Mesenchymal stem cell (in vitro differentiated cells and primary cell): ENCODE data around the gene HNRNPH2.

ENCODE experiments used
- DNase-seq: peaks from one replicate; pipeline ENCODE4 v3.0.0-alpha.2; 2013
- H2AFZ ChIP-seq: one replicate; pipeline ENCODE4 v1.6.1; 2013; ENCODE audit warnings: low read depth, mild to moderate bottlenecking, control low read depth, inconsistent platforms, low read length, moderate library complexity
- H2AK5ac ChIP-seq: 2 replicates; pipeline ENCODE4 v1.6.1; 2013; ENCODE audit warnings: low read length, moderate library complexity, mild to moderate bottlenecking, inconsistent platforms; ENCODE audit not compliant: severe bottlenecking
- H2BK120ac ChIP-seq: one replicate; pipeline ENCODE4 v1.6.1; 2013; ENCODE audit warnings: low read depth, mild to moderate bottlenecking, inconsistent platforms, low read length, moderate library complexity
- H2BK12ac ChIP-seq, 2 experiments: one replicate each; pipeline ENCODE4 v1.6.1; 2013; ENCODE audit warnings: inconsistent platforms in 2 of 2, low read length in 2 of 2, mild to moderate bottlenecking in 2 of 2, moderate library complexity in 2 of 2, control low read depth in 1 of 2
- H2BK15ac ChIP-seq: one replicate; pipeline ENCODE4 v1.6.1; 2013; ENCODE audit warnings: mild to moderate bottlenecking, low read depth, inconsistent platforms; ENCODE audit not compliant: poor library complexity, severe bottlenecking
- H2BK5ac ChIP-seq: 2 replicates; pipeline ENCODE4 v1.6.1; 2013; ENCODE audit warnings: low read depth, mild to moderate bottlenecking, low read length, control low read depth, inconsistent platforms; ENCODE audit not compliant: poor library complexity, severe bottlenecking
- H3K14ac ChIP-seq, 2 experiments: one replicate each; pipeline ENCODE4 v1.6.1; 2013; ENCODE audit warnings: inconsistent platforms in 2 of 2, low read length in 2 of 2, control low read depth in 1 of 2, mild to moderate bottlenecking in 1 of 2, moderate library complexity in 1 of 2
- H3K18ac ChIP-seq, 2 experiments: one replicate each; pipeline ENCODE4 v1.6.1; 2013; ENCODE audit warnings: inconsistent platforms in 2 of 2, low read length in 2 of 2, control low read depth in 1 of 2, low read depth in 1 of 2, mild to moderate bottlenecking in 1 of 2
- H3K23ac ChIP-seq, 2 experiments: one replicate each; pipeline ENCODE4 v1.6.1; 2013; ENCODE audit warnings: inconsistent platforms in 2 of 2, low read length in 2 of 2, mild to moderate bottlenecking in 2 of 2, moderate library complexity in 2 of 2, control low read depth in 1 of 2
- H3K27ac ChIP-seq: 2 replicates; pipeline ENCODE4 v1.5.1; 2013; ENCODE audit warnings: mild to moderate bottlenecking, moderate library complexity, low read length, control low read depth, inconsistent platforms; ENCODE audit not compliant: poor library complexity, severe bottlenecking
- H3K27me3 ChIP-seq, 2 experiments: 2 replicates each; pipeline versions ENCODE4 v1.6.1 to v1.7.0; 2013; ENCODE audit warnings: low read length in 2 of 2, mild to moderate bottlenecking in 2 of 2, moderate library complexity in 2 of 2, control low read depth in 1 of 2, inconsistent platforms in 1 of 2; ENCODE audit not compliant: control insufficient read depth in 1 of 2, insufficient read depth in 1 of 2
- H3K36me3 ChIP-seq, 2 experiments: 2 replicates each; pipeline versions ENCODE4 v1.6.1 to v1.7.0; 2013; ENCODE audit warnings: low read length in 2 of 2, control low read depth in 1 of 2, inconsistent platforms in 1 of 2, low read depth in 1 of 2, mild to moderate bottlenecking in 1 of 2; ENCODE audit not compliant: insufficient read depth in 2 of 2, control insufficient read depth in 1 of 2
- H3K4ac ChIP-seq, 2 experiments: one replicate each; pipeline ENCODE4 v1.6.1; 2013; ENCODE audit warnings: inconsistent platforms in 2 of 2, low read length in 2 of 2, mild to moderate bottlenecking in 2 of 2, moderate library complexity in 2 of 2, control low read depth in 1 of 2, low read depth in 1 of 2
- H3K4me1 ChIP-seq: 2 replicates; pipeline ENCODE4 v1.6.1; 2013; ENCODE audit warnings: low read depth, low read length, control low read depth; ENCODE audit not compliant: control insufficient read depth, insufficient read depth
- H3K4me2 ChIP-seq: 2 replicates; pipeline ENCODE4 v1.6.1; 2013; ENCODE audit warnings: low read length, mild to moderate bottlenecking, inconsistent platforms; ENCODE audit not compliant: poor library complexity, severe bottlenecking
- H3K4me3 ChIP-seq, 2 experiments: 2 replicates each; pipeline versions ENCODE4 v1.5.1 to v1.7.0; 2013; ENCODE audit warnings: low read length in 2 of 2, mild to moderate bottlenecking in 2 of 2, control low read depth in 1 of 2, low read depth in 1 of 2; ENCODE audit not compliant: insufficient read depth in 1 of 2
- H3K79me1 ChIP-seq: replicated peaks from 2 replicates; pipeline ENCODE4 v1.6.1; 2013; ENCODE audit warnings: mild to moderate bottlenecking, control low read depth, low read length, inconsistent platforms; ENCODE audit not compliant: poor library complexity, severe bottlenecking
- H3K9ac ChIP-seq: 2 replicates; pipeline ENCODE4 v1.7.0; 2013; ENCODE audit warnings: mild to moderate bottlenecking, low read length, moderate library complexity
- H3K9me3 ChIP-seq: 2 replicates; pipeline ENCODE4 v1.7.0; 2013; ENCODE audit warnings: mild to moderate bottlenecking, low read length; ENCODE audit not compliant: control insufficient read depth
- H4K8ac ChIP-seq: one replicate; pipeline ENCODE4 v1.6.1; 2013; ENCODE audit warnings: inconsistent platforms, mild to moderate bottlenecking, low read length, moderate library complexity
- H4K91ac ChIP-seq: one replicate; pipeline ENCODE4 v1.6.1; 2013; ENCODE audit warnings: mild to moderate bottlenecking, low read length, inconsistent platforms
- WGBS: methylation state at CpG from one replicate; pipeline ENCODE4 v1.1.7; 2013; ENCODE audit warnings: mixed read lengths; 5-methylcytosine and 5-hydroxymethylcytosine counted together

The HNRNPH2 gene

DNA sequence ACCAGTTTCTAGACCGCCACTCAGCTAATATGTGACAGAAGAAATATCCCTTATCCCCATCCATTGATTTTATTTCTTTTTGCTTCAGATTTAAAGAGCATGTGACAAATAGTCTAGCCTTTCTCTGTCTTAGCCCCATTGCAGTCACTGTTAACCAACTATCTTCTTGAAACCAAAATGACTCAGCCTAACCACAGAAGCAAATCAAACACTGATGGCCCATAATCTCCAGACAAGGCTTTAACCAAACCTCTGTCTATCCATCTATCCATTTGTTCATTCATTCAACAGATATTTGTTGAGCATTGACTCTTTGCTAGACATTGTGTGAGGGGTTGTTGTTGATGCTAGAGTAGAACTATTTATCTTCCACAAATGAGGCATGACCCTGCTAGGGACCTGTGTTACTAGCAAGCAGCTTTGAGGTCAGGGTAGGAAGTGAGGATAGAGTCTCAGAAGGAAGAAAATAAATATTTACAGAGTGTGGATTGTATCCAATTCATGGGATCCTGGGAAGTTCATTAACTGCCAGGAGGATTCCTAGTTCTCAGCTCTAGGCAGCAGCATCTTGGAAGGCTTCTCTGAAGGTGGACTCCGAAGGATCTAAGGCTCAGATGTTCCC, 22.5 kb downstream of the HNRNPH2 start:
- Histone ChIP-seq H2BK15ac (no peak overlapping the region), H2AFZ (no peak overlapping the region), H3K4me2 (no peak overlapping the region), H3K4ac (no peak overlapping the region), H3K27ac (no peak overlapping the region), H4K8ac (no peak overlapping the region), H3K9me3 (peaks cover 12% of the 10 kb centered on the region), H3K4me1 (no peaks in the 10 kb centered on the region), H3K27me3 (no peaks in the 10 kb centered on the region), H4K91ac (no peak overlapping the region), H3K9ac (peak overlapping the region; percentile 21), H3K4me3 (no peak overlapping the region), H3K79me1 (peaks cover 3% of the 10 kb centered on the region), H3K14ac (no peak overlapping the region), H3K23ac (no peak overlapping the region), H2BK120ac (no peak overlapping the region), H3K18ac (no peak overlapping the region), H2AK5ac (no peak overlapping the region), H3K36me3 (peaks cover 7 to 23% of the 10 kb centered on the region in 2 experiments), H2BK12ac (no peak overlapping the region), H2BK5ac (no peak overlapping the region)
- DNase-seq, result peak; percentile 72
- WGBS, result 90% methylated on average over 2 of the region's 2 CpGs

DNA sequence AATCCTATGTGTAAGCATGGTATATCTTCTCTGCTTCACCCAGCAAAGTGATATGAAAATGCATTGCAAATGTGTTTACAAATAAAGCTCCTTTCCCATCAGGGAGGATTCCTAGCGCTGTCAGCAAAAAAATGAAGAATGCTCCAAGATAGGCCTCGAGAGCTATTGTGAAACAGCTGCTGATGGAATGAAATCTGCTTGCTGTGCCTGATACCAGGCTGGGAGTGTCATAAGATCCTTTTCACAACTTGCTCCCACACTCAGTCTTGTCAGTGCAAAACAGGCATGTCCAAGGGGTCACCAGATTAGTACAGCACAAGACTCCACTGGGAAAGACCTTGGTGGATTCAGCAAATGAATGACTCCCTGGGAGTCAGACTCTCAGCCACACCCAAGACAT, 34.1 kb downstream of the HNRNPH2 start:
- Histone ChIP-seq H3K36me3 (peaks cover 15 to 36% of the 10 kb centered on the region in 2 experiments), H2AFZ (no peak overlapping the region), H3K4me2 (no peak overlapping the region), H3K27me3 (no peaks in the 10 kb centered on the region), H2BK120ac (no peak overlapping the region), H3K4me3 (no peak overlapping the region), H3K4ac (no peak overlapping the region), H3K9me3 (no peaks in the 10 kb centered on the region), H2BK12ac (no peak overlapping the region), H4K8ac (no peak overlapping the region), H3K9ac (no peak overlapping the region), H2AK5ac (no peak overlapping the region), H3K18ac (no peak overlapping the region), H3K23ac (no peak overlapping the region), H3K79me1 (peaks cover 4% of the 10 kb centered on the region), H3K14ac (no peak overlapping the region), H2BK5ac (no peak overlapping the region), H3K4me1 (no peaks in the 10 kb centered on the region), H2BK15ac (no peak overlapping the region), H3K27ac (no peak overlapping the region), H4K91ac (no peak overlapping the region)
- WGBS, result 64% methylated on average over 2 of the region's 2 CpGs
- DNase-seq, result peak; percentile 21

DNA sequence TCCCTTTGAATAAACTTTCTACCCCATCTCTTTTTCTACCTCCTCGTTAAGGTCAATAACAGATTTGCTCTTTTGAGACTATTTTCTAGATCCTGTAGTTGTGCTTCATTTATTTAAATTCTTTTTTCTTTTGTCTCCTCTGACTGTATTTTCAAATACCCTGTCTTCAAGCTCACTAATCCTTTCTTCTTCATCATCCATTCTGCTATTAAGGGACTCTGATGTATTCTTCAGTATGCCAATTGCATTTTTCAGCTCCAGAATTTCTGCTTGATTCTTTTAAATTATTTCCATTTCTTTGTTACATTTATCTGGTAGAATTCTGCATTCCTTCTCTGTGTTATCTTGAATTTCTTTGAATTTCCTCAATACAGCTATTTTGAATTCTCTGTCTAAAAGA, 41.3 kb downstream of the HNRNPH2 start:
- H3K9me3 ChIP-seq, result no peaks in the 10 kb centered on the region
- H3K27me3 ChIP-seq, result no peaks in the 10 kb centered on the region
- no peak for DNase-seq
- no peak overlapping the region for H4K8ac ChIP-seq
- H3K23ac ChIP-seq, result no peak overlapping the region
- H3K27ac ChIP-seq, result no peak overlapping the region
- H2BK15ac ChIP-seq, result no peak overlapping the region
- H3K36me3 ChIP-seq, result peaks cover 0 to 11% of the 10 kb centered on the region in 2 experiments
- H2AK5ac ChIP-seq, result no peak overlapping the region
- H3K9ac ChIP-seq, result no peak overlapping the region
- no CpG with 5 or more reads among the region's 1 CpG for WGBS
- no peak overlapping the region for H2AFZ ChIP-seq
- no peak overlapping the region for H3K4me2 ChIP-seq
- H2BK5ac ChIP-seq, result no peak overlapping the region
- H3K4ac ChIP-seq, result no peak overlapping the region
- peaks cover 6% of the 10 kb centered on the region for H3K4me1 ChIP-seq
- H2BK12ac ChIP-seq, result no peak overlapping the region
- no peak overlapping the region for H3K14ac ChIP-seq
- H2BK120ac ChIP-seq, result no peak overlapping the region
- H3K4me3 ChIP-seq, result no peak overlapping the region
- H3K18ac ChIP-seq, result no peak overlapping the region
- H4K91ac ChIP-seq, result no peak overlapping the region
- peaks cover 1% of the 10 kb centered on the region for H3K79me1 ChIP-seq

DNA sequence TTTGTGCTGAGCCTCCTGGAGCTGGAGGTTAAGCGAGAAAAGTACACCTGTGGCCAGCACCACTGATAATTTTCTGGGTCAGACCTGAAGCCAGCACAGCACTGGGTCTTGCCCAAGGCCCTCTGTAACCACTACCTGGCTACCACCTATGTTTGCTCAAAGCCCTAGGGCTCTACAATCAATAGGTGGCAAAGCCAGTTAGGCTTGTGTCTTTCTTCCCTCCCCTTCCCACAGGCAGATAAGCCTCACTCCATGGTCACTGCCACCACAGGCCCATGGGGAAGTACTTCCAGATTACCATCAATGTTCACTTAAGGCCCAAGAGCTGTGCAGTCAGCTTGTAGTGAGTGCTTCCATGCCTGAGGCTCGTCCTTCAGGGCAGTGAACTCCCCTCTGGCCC, 42.1 kb downstream of the HNRNPH2 start:
- Histone ChIP-seq H2BK15ac (no peak overlapping the region), H2BK12ac (no peak overlapping the region)
- 90% methylated on average over 2 of the region's 2 CpGs for WGBS

More for the DNA sequence above, 42.1 kb downstream of the HNRNPH2 start:
- Histone ChIP-seq H3K4me2 (no peak overlapping the region), H2BK5ac (no peak overlapping the region), H3K14ac (no peak overlapping the region), H3K27ac (no peak overlapping the region), H2AFZ (no peak overlapping the region), H2BK120ac (no peak overlapping the region), H2AK5ac (no peak overlapping the region), H3K9me3 (no peaks in the 10 kb centered on the region), H3K4me3 (no peak overlapping the region), H3K23ac (no peak overlapping the region), H4K8ac (no peak overlapping the region), H3K79me1 (peaks cover 1% of the 10 kb centered on the region), H3K9ac (no peak overlapping the region), H3K27me3 (no peaks in the 10 kb centered on the region), H3K4me1 (peaks cover 6% of the 10 kb centered on the region), H4K91ac (peak overlapping the region; percentile 11), H3K36me3 (peaks cover 0 to 5% of the 10 kb centered on the region in 2 experiments), H3K4ac (no peak overlapping the region), H3K18ac (peak overlapping the region in 1 of 2 experiments; percentile 54)
- no peak for DNase-seq
